GM21529 (cell line): Measurements from ENCODE around the gene ESRRB.
"Not testable (repeated sequence)": the region's sequence is repeated elsewhere in the genome, so short reads cannot be mapped to it uniquely, and the experiment has no call there.

ENCODE experiments used
- ATAC-seq: cut with Tn5 transposase; IDR thresholded peaks from one replicate; pipeline ENCODE4 v1.9.1; 2021; ENCODE audit not compliant: unreplicated experiment

The ESRRB gene

DNA sequence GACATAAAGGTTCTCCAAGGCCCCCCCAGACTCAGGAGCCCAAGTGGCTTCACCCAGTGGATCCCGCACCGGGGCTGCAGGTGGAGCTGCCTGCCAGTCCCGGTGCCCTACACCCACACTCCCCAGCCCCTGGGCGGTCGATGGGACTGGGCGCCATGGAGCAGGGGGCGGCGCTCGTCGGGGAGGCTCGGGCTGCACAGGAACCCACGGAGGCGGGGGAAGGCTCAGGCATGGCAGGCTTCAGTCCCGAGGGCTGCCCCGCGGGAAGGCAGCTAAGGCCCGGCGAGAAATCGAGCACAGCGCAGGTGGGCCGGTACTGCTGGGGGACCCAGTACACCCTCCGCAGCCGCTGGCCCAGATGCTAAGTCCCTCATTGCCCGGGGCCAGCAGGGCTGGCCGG lies 160.7 kb downstream of the ESRRB start:
- ATAC-seq, result not testable (repeated sequence)

DNA sequence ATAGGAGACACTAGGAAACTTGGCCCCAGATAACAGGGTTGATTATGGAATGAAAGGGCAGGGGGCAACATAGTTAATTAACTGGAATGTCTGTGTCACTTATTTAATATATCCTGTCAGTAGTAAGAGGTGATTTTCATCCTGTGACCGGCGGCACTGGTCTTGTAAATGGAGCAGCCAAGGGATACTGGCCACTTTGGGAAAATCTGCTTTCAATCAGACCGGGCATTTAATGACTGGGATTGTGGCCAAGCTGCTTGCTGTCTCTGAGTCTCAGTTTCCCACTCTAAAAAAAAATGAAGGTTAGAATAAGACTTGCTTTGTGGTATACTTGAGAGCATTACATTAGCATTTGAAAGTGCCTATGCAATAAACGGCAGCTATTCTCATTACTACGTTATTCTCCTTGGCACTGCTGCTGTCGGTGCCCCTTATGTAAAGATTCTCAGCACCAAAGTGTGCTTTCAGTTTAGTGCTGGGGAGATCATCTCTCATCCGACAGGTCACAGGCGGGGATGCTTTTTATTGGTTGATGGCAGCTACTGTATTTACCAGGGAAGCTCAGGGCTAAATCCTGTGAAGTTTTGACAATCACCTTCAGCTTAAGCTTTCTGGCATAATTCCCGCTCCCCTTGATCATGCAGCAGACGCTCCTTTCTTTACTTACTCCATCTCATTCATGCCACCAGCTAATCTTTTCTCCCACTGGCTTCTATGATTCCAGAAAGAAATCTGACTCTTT lies 162.1 kb downstream of the ESRRB start:
- ATAC-seq, result no peak

DNA sequence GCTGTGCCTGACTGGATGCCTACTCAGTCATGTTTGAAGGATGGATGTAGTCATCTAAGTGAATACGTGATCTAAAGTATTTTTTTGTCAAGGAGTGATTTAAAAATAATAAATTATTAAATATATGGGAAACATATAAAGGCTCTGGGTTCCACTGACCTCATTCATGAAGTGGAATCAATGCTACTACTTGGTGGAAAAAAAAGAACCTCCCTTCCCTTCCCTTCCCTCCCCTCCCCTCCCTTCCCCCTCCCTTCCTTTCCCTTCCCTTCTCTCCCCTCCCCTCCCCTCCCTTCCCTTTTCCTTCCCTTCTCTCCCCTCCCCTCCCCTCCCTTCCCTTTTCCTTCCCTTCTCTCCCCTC lies 162.7 kb downstream of the ESRRB start:
- no peak for ATAC-seq

DNA sequence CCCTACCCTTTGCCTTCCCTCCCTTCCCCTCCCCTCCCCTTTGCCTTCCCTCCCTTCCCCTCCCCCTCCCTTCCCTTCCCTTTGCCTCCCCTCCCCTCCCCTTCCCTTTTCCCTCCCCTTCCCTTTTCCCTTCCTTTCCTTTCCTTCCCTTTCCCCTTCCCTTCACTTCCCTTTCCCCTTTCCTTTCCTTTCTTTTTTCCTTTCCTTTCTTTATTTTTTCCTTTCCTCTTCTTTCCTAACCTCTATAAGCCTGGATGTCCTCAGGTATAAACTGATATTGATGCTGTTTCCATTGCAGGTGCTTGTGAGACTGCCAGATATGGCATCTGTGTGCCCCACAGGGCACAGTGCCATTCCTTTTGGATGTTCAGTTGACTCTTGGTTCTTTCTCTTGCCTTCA lies 163.2 kb downstream of the ESRRB start:
- ATAC-seq, result no peak

DNA sequence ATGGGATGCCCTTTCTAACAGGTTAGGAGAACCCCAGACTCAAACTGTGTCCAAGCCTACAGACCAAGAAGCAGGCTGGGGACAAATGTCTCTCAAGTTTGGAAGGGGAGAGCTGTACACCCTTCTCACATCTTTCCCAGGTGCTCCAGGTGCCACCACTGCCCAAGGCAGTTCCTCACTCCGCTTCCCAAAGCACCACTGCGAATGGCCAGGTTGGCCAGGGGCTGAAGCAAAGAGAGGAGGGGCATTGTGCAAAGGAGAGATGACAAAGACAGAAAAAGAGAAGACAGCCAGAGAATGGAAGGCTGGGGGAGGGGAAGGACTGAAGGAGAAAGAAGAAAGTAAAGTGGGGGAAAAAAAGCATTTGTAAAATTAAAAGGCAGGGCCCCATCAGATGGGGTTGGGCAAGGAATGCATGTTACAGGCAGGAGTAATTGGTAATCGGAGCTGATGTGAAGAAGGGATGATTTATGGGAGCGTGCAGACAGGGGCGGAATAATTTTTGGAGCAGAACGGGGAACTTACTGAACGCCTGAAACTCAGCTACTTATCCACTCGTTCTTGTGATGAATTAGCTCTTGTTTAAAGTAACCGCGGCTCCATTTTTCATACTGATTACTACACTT lies 165.8 kb downstream of the ESRRB start:
- ATAC-seq, result no peak

DNA sequence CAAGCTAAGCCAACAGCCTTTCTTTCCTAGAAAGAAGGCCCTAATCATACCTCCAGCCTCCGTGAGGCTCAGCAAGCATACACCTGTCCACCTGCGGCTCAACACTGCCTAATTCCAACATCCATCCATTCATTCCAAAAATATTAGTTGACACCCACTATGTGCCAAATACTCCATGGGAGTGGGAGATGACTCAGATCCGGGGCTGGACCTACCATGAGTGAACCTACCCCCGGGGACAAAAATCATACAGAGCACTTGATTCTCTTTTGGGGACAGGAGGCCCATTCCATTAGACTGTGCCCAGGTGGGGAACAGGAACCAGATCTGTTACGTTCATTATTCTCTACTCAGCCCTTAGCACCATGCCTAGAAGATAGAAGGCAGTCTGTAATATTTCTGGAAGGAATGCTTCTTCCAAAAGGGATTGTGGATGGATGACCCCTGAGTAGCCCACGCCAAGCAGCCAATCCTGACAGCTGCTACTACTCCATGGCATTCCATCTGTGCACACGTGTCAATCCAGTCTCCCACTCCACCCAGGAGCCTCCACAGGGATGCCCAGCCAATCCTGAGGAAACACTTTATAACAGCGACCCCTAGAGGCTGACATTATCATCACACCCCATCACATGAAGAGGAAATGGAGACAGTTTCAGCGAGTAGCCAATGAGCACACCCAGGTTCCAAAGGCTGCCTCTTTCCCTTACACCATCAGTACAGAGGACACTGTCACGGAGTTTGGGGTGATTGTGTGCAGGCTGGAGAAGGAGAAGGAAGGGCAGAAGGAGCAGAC lies 170.7 kb downstream of the ESRRB start:
- no peak for ATAC-seq

DNA sequence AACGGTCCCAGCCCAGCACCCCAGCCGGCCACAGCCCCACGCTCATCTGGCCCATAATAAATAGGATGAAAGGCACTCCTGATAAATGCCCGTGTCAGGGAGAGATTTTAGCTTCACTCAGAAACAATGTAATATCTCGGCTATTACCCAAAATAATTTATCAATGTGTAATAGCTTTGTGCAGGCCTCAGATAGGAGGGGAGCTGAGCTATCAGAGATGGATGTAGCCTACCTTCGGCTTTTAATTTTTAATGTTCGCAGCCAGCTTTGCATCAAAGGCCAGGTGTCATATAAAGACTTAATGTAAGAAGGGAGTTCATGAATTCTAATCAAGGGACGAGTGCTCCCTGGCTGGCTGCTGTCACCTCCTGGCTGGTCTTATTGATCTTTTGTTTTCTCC lies 171.9 kb downstream of the ESRRB start:
- ATAC-seq, result no peak

DNA sequence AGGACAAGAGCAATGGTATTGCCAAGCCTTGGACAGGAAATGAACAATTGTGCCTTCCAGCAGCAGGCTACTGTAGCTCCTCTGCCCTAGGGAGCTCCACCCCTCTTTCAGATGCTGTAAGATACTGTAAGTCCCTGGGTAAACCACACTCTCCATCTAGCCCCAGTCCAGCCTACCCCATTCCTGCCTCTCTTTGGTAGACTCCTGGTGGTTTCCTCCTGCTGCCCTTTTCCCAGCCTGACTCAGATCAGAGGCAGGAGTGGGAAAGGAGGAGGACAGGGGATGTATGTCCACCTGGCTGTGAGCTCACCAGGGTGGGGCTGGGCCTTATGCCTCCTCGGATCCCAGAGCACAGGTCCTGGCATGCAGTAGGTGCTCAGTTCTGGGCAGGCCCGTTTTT lies 174.6 kb downstream of the ESRRB start:
- no peak for ATAC-seq

DNA sequence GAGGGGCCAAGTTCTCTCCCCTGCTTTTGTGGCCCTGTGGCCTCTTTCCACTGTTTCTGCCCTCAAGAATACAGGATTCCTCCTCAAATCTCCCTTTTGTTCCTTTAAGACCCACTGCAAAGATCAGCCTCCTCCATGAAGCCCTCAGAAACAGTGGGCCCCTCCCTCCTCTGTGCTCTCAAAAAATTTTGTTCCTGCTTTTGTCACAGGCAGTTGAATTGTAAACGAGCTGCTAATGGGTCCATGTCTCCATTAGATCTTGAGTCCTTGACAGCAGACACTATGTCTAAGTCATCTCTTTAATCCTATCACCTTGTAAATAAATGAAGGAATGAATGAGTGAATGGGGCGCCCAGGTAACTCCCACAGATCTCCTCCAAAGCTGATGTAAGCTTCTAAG lies 175.2 kb downstream of the ESRRB start:
- no peak for ATAC-seq
